GM10266 (cell line): ENCODE data around the gene PTPRU.

Source experiments
- DNase-seq: peaks from one replicate; pipeline ENCODE4 v3.0.0; 2012; ENCODE audit errors: extremely low spot score
- CTCF ChIP-seq: IDR thresholded peaks from 2 replicates; pipeline ENCODE4 v1.5.1; 2012; ENCODE audit warnings: mild to moderate bottlenecking, low read depth; ENCODE audit not compliant: control insufficient read depth, insufficient read depth; ENCODE audit errors: missing control alignments

PTPRU gene

GRCh38 chr1:29245876-29246275 lies 9.6 kb downstream of the PTPRU start:
- DNase-seq, result no peak
- TF ChIP-seq CTCF, result peak; percentile 24

GRCh38 chr1:29247044-29247443 lies 10.7 kb downstream of the PTPRU start:
- TF ChIP-seq CTCF, result no peak
- no peak for DNase-seq

- DNase-seq, result no peak
These were observed 11.4 kb downstream of the PTPRU start for GRCh38 chr1:29247571-29248273.

GRCh38 chr1:29248409-29248808 lies 12.1 kb downstream of the PTPRU start:
- no peak for DNase-seq
- no peak for TF ChIP-seq CTCF

More at GRCh38 chr1:29247571-29248273, 11.4 kb downstream of the PTPRU start:
- TF ChIP-seq CTCF, result no peak

- DNase-seq, result no peak
- no peak for TF ChIP-seq CTCF
These were observed 12.9 kb downstream of the PTPRU start for GRCh38 chr1:29249170-29249691.

- TF ChIP-seq CTCF, result no peak
- no peak for DNase-seq
These were observed 13.7 kb downstream of the PTPRU start for GRCh38 chr1:29249951-29250581.
